Fibroblast of mammary gland (primary cell): ENCODE results near the gene TMEM182.

Experiments
- DNase-seq: peaks from one replicate; pipeline ENCODE4 v3.0.0-alpha.2; 2010; ENCODE audit warnings: low read depth
- H3K4me3 ChIP-seq: 2 replicates; pipeline ENCODE4 v1.5.1; 2011; ENCODE audit warnings: low read depth, mild to moderate bottlenecking, low read length, moderate library complexity; ENCODE audit not compliant: control insufficient read depth
- TF ChIP-seq, protein P1 (sequence below): conservative IDR thresholded peaks from 2 replicates; pipeline ENCODE4 v1.5.1; 2011; ENCODE audit warnings: low read depth, low read length, inconsistent platforms; ENCODE audit not compliant: control insufficient read depth, insufficient read depth

Gene TMEM182

DNA sequence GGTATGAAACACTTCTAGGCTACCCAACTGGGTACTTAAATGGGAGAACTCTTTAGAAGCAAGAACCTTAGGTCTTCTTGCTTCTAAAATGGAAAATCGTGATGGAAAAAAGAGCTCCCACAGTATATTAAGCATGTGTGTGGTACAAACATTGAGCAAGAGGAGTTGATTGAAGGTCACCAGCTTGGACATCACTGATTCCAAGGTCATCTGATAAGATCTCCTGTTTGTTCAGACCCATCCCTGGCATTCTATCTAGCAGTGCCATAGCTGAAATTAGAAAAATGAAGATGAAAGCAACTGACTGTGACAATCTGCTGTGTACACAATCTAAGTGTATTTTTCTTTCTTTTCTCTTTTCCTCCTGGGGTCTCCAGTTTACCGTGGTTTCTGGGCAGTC is 35.7 kb downstream of the TMEM182 start:
- TF ChIP-seq, protein P1, sequence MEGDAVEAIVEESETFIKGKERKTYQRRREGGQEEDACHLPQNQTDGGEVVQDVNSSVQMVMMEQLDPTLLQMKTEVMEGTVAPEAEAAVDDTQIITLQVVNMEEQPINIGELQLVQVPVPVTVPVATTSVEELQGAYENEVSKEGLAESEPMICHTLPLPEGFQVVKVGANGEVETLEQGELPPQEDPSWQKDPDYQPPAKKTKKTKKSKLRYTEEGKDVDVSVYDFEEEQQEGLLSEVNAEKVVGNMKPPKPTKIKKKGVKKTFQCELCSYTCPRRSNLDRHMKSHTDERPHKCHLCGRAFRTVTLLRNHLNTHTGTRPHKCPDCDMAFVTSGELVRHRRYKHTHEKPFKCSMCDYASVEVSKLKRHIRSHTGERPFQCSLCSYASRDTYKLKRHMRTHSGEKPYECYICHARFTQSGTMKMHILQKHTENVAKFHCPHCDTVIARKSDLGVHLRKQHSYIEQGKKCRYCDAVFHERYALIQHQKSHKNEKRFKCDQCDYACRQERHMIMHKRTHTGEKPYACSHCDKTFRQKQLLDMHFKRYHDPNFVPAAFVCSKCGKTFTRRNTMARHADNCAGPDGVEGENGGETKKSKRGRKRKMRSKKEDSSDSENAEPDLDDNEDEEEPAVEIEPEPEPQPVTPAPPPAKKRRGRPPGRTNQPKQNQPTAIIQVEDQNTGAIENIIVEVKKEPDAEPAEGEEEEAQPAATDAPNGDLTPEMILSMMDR, result no peak
- DNase-seq, result no peak
- H3K4me3 ChIP-seq, result no peak overlapping the region

DNA sequence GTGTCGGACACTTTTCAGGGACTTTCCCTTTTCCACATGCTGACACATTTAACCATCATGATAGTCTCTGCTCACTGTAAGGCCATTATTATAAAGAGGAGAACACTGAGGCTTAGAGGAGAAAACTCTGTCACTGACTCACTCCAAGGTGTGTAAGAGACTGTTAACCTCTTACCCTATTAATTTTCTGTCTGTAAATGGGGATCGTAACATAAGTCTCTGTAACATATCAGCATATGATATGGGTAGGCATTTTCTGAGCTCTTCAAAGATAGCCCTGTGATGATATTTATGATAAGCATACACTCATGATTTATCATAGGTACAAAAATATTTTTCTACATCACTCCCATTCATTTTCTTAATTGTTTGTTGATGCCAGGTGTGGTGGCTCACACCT is 36.4 kb downstream of the TMEM182 start:
- TF ChIP-seq, protein P1, result no peak

DNA sequence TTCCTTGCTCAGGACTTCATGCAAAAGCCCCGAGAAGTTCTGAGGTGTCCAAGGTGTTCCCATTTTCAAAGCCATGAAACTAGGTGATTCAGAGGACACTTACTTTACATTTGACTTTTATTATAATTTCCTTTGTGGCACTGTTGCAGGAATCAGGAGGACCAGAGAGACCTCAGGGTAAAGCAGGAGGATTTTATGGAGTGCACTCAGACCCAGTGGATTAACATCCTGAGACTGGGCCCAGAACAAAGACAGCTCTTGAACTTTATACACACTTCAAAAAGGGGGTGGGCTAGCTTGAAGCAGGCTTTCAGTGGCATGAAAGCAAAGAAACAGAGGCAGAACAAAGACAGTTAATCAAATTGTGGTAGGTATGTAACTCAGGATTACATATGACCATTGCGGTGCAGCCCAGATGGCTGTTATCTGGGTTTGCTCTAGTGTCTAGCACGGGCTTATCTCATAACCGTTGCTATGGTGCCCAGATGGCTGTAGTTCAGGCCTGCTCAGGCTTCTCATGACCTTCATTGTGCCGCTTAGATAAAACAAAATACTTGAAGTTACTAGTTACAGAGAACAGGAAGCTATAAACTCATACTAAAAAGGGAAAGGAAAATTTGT is 39.4 kb downstream of the TMEM182 start:
- DNase-seq, result peak; percentile 36
- TF ChIP-seq, protein P1, result no peak
- H3K4me3 ChIP-seq, result no peak overlapping the region

More for the DNA sequence above, 36.4 kb downstream of the TMEM182 start:
- no peak for DNase-seq
- H3K4me3 ChIP-seq, result no peak overlapping the region

DNA sequence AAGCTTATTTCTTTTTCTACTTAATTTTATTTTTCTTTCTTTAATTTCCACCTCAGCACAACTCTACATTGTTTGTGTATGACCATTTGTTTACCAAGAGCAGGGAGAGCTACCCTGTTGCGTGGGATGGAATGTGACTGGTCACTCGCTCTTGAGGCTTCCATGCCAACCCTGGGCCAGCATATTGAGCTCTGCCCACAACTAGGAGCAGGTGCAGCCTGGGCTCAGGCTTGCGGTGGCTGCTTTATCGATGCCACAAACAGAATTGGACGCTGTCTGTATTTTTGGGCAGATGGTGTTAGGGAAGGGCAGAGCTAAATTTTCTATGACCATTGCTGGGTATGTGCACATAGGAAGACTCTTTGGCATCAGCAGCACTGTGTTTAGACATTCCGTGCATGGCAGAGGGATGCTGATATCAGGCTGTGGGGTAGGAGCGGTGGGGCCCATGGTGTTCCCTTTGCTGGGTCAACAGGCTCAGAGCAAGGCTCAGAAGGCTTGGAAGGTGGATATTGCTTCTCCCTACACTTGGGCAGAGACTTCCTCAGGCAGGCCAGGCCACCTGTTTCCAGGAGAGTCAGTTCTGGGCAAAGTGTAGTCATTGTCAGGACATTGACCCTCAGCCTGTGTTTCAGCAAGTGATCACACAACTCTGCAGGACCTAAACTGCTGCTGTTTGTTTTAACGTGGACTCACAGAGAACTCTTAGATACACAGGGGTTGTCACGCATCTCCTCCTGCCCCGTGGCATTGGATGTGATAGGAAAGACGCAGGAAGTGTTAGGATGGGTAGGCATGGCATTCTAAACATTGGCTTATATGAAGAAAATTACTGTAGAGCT is 40.2 kb downstream of the TMEM182 start:
- no peak overlapping the region for H3K4me3 ChIP-seq
- TF ChIP-seq, protein P1, result no peak
- no peak for DNase-seq

DNA sequence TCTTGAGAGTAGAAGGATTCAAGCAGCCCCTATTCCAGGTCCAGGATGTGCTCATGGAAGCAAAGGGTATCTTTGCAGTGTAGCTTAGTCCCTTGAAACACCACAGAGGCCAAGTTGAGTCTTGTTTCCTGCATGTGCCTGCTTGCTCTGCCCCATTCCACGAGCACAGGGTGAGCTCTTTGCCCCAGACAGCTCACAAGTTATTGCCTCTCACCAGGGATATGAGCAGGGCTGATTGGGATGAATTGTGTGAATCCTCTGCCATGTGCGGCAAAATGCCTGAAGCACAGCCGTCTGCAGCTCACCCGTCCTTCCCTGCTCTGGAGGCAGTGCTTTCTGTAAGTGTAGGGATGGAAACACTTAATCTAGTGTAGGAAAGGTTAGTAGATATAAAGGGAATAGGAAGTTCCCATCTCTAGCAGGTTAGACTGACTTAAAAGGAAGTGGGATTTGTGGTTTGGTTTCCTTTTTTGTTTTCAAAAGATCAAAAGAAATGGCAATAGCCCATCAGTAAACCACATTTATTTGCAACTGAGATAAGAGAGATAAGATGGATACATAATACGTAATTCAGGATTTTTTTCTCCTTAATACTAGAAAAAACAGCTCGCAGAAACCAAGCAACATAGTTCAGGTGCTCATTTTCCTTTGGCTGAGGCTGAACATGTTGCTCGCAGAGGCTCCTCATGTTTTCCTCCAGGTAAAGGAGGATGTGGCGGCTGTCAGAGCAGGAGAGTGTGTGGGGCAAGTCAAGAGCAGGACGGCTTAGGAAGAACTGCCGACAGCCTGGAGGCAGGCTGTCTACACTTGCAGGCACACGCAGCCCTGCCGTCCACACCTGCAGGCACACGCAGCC is 41.4 kb downstream of the TMEM182 start:
- no peak overlapping the region for H3K4me3 ChIP-seq
- TF ChIP-seq, protein P1, result no peak
- DNase-seq, result no peak

DNA sequence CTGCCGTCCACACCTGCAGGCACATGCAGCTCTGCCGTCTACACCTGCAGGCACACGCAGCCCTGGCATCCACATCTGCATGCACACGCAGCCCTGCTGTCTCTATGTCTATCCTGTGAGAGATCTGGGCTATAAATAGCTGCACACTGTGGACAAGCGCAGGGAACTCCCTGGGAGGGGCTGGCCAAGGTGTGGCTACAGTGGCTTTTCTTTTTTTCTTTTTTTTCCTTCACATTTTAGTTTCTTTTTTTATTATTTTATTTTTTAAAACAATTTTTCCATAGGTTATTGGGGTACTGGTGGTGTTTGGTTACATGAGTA is 42.0 kb downstream of the TMEM182 start:
- TF ChIP-seq, protein P1, result no peak
- no peak for DNase-seq
- no peak overlapping the region for H3K4me3 ChIP-seq
